Neural progenitor cell (in vitro differentiated cells): ENCODE measurements around the gene SLC7A6. TPM values are rescaled to one million over a fixed set of nuclear protein-coding genes. Genes with fewer than 3 reads are reported as not detected.

Source experiments
- DNase-seq: peaks from one replicate; pipeline ENCODE4 v3.0.0-alpha.2; 2016; ENCODE audit warnings: low spot score
- H2AFZ ChIP-seq: fragments of 200-600 bp; sonication (generic); replicated peaks from 2 replicates; pipeline ENCODE4 v1.6.1; 2016; ENCODE audit warnings: antibody characterized with exemption
- H3F3A ChIP-seq: fragments of 200-600 bp; sonication (generic); 2 replicates; pipeline ENCODE4 v1.6.1; 2016; ENCODE audit warnings: antibody characterized with exemption, low read depth
- H3K27ac ChIP-seq: fragments of 200-600 bp; sonication (generic); 2 replicates; pipeline ENCODE4 v1.5.1; 2016; ENCODE audit warnings: mild to moderate bottlenecking
- H3K27me3 ChIP-seq: fragments of 200-600 bp; sonication (generic); 2 replicates; pipeline ENCODE4 v1.6.1; 2016; ENCODE audit warnings: mild to moderate bottlenecking, moderate library complexity
- H3K36me3 ChIP-seq: fragments of 200-600 bp; sonication (generic); 2 replicates; pipeline ENCODE4 v1.5.1; 2016
- H3K4me1 ChIP-seq: fragments of 200-600 bp; sonication (generic); 2 replicates; pipeline ENCODE4 v1.6.1; 2016; ENCODE audit warnings: mixed run types
- H3K4me2 ChIP-seq: fragments of 200-600 bp; sonication (generic); 2 replicates; pipeline ENCODE4 v1.6.1; 2016
- H3K4me3 ChIP-seq: fragments of 200-600 bp; sonication (generic); 2 replicates; pipeline ENCODE4 v1.5.1; 2016
- H3K79me2 ChIP-seq: fragments of 200-600 bp; sonication (generic); 2 replicates; pipeline ENCODE4 v1.6.1; 2016; ENCODE audit warnings: low read depth
- H3K9ac ChIP-seq: fragments of 200-600 bp; sonication (generic); 2 replicates; pipeline ENCODE4 v1.6.1; 2016
- H3K9me3 ChIP-seq: fragments of 200-600 bp; sonication (generic); 2 replicates; pipeline ENCODE4 v1.5.1; 2016; ENCODE audit warnings: low read depth
- H4K20me1 ChIP-seq: fragments of 200-600 bp; sonication (generic); 2 replicates; pipeline ENCODE4 v1.6.1; 2016; ENCODE audit warnings: low read depth
- H3K27ac Mint-ChIP-seq: 3 replicates; pipeline ENCODE4 v1.8.0; 2021; ENCODE audit warnings: mixed read lengths
- H3K27me3 Mint-ChIP-seq: 2 replicates; pipeline ENCODE4 v1.8.0; 2022; ENCODE audit warnings: low read depth, mild to moderate bottlenecking, inconsistent platforms, moderate library complexity, mixed read lengths; ENCODE audit not compliant: insufficient read depth
- H3K36me3 Mint-ChIP-seq: 3 replicates; pipeline ENCODE4 v1.8.0; 2021; ENCODE audit warnings: mixed read lengths
- H3K4me1 Mint-ChIP-seq: 3 replicates; pipeline ENCODE4 v1.8.0; 2021; ENCODE audit warnings: mixed read lengths
- H3K4me3 Mint-ChIP-seq: 3 replicates; pipeline ENCODE4 v1.8.0; 2021; ENCODE audit warnings: mild to moderate bottlenecking, moderate library complexity, mixed read lengths
- H3K9me3 Mint-ChIP-seq: 3 replicates; pipeline ENCODE4 v1.8.0; 2020; ENCODE audit warnings: mixed read lengths
- EZH2 ChIP-seq: fragments of 200-600 bp; sonication (generic); IDR thresholded peaks from 2 replicates; pipeline ENCODE4 v1.6.1; 2017; ENCODE audit warnings: antibody characterized with exemption, mild to moderate bottlenecking, moderate library complexity
- EZH2phosphoT487 ChIP-seq: fragments of 200-600 bp; sonication (generic); IDR thresholded peaks from 2 replicates; pipeline ENCODE4 v1.6.1; 2017; ENCODE audit warnings: antibody characterized with exemption
- total RNA-seq: library from RNA; depleted of rRNA; stranded (reverse); fragments of >200 nt; gene quantifications from 2 replicates; pipeline ENCODE4 v1.2.3, GENCODE V29; 2015; ENCODE audit warnings: low replicate concordance
- TF ChIP-seq, protein P1 (sequence below): fragments of 200-600 bp; sonication (generic); IDR thresholded peaks from 2 replicates; pipeline ENCODE4 v1.5.1; 2017; ENCODE audit warnings: antibody characterized with exemption, mild to moderate bottlenecking

The SLC7A6 gene
- total RNA-seq, 1 donor from 2014 or later = 5.6 TPM

DNA sequence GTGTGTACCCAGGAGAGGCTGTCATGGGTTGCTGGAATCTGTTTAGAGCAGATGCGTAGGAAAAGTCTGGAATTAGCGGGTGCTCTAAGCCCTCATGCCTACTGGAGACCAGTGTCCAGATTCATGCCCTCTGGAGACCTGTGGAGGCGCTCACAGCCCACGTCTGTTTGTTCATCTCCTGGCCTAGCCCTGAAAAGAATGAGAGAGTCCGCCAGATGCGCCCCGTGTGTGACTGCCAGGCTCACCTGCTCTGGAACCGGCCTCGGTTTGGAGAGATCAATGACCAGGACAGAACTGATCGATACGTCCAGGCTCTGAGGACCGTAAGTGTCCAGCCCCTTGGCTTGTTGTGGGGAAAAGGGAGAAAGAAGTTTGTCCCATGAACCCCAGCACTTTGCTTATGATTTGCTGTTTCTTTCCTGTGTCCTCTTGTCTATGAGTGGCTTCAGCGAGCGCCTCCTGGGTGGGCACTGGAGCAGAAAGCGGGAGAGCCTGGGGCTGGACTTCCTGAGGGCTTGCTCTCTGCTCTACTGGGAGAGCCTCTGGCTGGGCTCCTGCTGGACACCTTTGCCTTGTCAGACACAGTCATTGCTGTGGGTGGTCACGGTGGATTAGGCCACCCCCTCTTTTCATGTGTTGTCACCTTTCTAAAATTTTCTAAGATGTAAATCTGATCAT is 81.8 kb downstream of the SLC7A6 start:
- H3K4me3 Mint-ChIP-seq = no peak overlapping the region
- Histone ChIP-seq H3K79me2 (no peaks in the 10 kb centered on the region), H3F3A (no peaks in the 10 kb centered on the region), H3K27me3 (no peaks in the 10 kb centered on the region), H3K36me3 (no peaks in the 10 kb centered on the region), H3K27ac (no peak overlapping the region), H3K4me3 (no peak overlapping the region), H3K4me2 (no peak overlapping the region), H3K9me3 (no peaks in the 10 kb centered on the region), H3K4me1 (no peaks in the 10 kb centered on the region), H3K9ac (no peak overlapping the region), H2AFZ (no peak overlapping the region), H4K20me1 (no peaks in the 10 kb centered on the region)
- H3K36me3 Mint-ChIP-seq = peaks cover 28% of the 10 kb centered on the region
- H3K27me3 Mint-ChIP-seq = no peaks in the 10 kb centered on the region
- TF ChIP-seq EZH2phosphoT487 (no peak), EZH2 (no peak)
- TF ChIP-seq, protein P1, sequence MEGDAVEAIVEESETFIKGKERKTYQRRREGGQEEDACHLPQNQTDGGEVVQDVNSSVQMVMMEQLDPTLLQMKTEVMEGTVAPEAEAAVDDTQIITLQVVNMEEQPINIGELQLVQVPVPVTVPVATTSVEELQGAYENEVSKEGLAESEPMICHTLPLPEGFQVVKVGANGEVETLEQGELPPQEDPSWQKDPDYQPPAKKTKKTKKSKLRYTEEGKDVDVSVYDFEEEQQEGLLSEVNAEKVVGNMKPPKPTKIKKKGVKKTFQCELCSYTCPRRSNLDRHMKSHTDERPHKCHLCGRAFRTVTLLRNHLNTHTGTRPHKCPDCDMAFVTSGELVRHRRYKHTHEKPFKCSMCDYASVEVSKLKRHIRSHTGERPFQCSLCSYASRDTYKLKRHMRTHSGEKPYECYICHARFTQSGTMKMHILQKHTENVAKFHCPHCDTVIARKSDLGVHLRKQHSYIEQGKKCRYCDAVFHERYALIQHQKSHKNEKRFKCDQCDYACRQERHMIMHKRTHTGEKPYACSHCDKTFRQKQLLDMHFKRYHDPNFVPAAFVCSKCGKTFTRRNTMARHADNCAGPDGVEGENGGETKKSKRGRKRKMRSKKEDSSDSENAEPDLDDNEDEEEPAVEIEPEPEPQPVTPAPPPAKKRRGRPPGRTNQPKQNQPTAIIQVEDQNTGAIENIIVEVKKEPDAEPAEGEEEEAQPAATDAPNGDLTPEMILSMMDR = no peak
- H3K27ac Mint-ChIP-seq = no peak overlapping the region
- no peak for DNase-seq
- no peaks in the 10 kb centered on the region for H3K9me3 Mint-ChIP-seq
- peaks cover 18% of the 10 kb centered on the region for H3K4me1 Mint-ChIP-seq

DNA sequence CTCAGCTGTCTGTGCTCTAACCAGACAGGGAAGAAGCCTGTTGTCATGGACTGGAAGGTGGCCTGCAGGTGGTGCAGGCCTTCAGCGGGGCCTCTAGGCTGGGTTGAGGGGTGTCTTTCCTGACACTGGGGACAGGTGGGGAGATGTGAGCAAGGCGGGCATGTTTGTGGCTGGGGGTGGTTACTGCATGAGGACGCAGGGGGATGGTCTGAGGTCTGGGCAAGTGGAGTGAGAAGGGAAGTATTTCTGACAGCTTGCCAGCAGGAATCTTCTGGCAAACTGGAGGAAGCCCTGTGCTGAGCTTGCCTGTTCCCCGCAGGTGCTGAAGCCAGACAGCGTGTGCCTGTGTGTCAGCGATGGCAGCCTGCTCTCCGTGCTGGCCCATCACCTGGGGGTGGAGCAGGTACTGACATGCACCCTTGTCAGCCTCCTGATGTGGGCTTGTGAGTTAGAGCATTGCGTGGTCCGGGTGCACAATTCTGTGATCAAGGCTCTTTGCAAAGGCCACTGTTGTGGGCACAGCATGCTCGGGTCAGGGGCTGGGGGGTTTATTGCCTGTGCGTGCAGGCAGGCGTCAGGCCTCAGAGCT is 82.7 kb downstream of the SLC7A6 start:
- Histone ChIP-seq H3K9ac (no peak overlapping the region), H3K79me2 (no peaks in the 10 kb centered on the region), H2AFZ (no peak overlapping the region), H3F3A (no peaks in the 10 kb centered on the region), H4K20me1 (no peaks in the 10 kb centered on the region), H3K4me3 (no peak overlapping the region), H3K27ac (no peak overlapping the region), H3K36me3 (no peaks in the 10 kb centered on the region), H3K4me2 (no peak overlapping the region), H3K27me3 (no peaks in the 10 kb centered on the region), H3K4me1 (no peaks in the 10 kb centered on the region), H3K9me3 (no peaks in the 10 kb centered on the region)
- peaks cover 26% of the 10 kb centered on the region for H3K36me3 Mint-ChIP-seq
- no peaks in the 10 kb centered on the region for H3K9me3 Mint-ChIP-seq
- peaks cover 18% of the 10 kb centered on the region for H3K4me1 Mint-ChIP-seq
- TF ChIP-seq EZH2 (no peak), EZH2phosphoT487 (no peak)
- TF ChIP-seq, protein P1 = no peak
- DNase-seq = no peak
- H3K27ac Mint-ChIP-seq = no peak overlapping the region
- H3K4me3 Mint-ChIP-seq = no peak overlapping the region
- H3K27me3 Mint-ChIP-seq = no peaks in the 10 kb centered on the region

DNA sequence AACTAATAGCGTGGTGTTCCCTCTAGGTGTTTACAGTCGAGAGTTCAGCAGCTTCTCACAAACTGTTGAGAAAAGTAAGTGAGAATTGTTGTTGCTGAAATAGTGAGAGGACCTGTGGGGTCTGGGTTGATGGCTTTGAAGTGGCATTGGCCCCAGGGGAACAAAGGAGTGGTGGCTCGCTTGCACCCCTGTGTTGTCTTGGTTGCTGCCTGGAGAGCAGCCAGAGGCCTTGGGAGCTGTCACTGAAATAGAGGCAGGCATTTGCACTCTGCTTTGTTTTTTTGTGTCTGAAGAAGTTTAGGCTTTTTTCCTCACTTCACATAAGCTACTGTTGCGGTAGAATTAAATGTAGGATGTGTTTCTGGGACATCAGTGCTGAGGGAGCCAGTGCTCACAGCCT is 83.3 kb downstream of the SLC7A6 start:
- Histone ChIP-seq H3K36me3 (no peaks in the 10 kb centered on the region), H3K4me1 (no peaks in the 10 kb centered on the region)
- H3K36me3 Mint-ChIP-seq = peaks cover 26% of the 10 kb centered on the region

More for the DNA sequence above, 83.3 kb downstream of the SLC7A6 start:
- H3K9ac ChIP-seq = no peak overlapping the region
- no peaks in the 10 kb centered on the region for H3K27me3 ChIP-seq
- H2AFZ ChIP-seq = no peak overlapping the region
- H3K79me2 ChIP-seq = no peaks in the 10 kb centered on the region
- H3F3A ChIP-seq = no peaks in the 10 kb centered on the region
- H3K4me3 Mint-ChIP-seq = no peak overlapping the region
- H3K9me3 ChIP-seq = no peaks in the 10 kb centered on the region
- DNase-seq = no peak
- H3K9me3 Mint-ChIP-seq = no peaks in the 10 kb centered on the region
- peak overlapping the region; percentile 72 for H3K27ac Mint-ChIP-seq
- H3K27me3 Mint-ChIP-seq = no peaks in the 10 kb centered on the region
- no peak overlapping the region for H3K4me3 ChIP-seq
- H3K4me2 ChIP-seq = no peak overlapping the region
- H3K27ac ChIP-seq = no peak overlapping the region
- H3K4me1 Mint-ChIP-seq = peaks cover 18% of the 10 kb centered on the region
- H4K20me1 ChIP-seq = no peaks in the 10 kb centered on the region
- TF ChIP-seq, protein P1 = no peak
- TF ChIP-seq EZH2phosphoT487 (no peak), EZH2 (no peak)
